ENCODE results near the gene FUT9.

DNA sequence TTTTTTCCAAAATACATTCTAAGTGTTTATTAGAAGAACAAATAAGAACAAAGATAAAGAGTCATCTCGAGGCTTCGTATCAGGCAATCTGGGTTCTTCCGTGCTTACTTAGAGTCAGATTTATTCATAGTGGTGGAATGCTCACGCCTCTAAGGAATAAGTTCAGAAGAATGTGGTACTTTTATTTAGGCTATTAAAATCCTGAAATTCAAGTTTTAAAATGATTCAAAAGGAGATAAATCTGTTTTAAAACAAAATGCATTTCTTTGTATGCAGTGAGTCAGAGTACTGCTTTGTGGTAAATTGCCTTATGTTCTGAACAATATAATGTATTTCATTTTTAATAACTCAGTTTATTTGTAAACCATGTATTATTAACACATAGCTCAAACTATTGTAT, 89.1 kb downstream of the FUT9 start:
- TF ChIP-seq, protein P1, sequence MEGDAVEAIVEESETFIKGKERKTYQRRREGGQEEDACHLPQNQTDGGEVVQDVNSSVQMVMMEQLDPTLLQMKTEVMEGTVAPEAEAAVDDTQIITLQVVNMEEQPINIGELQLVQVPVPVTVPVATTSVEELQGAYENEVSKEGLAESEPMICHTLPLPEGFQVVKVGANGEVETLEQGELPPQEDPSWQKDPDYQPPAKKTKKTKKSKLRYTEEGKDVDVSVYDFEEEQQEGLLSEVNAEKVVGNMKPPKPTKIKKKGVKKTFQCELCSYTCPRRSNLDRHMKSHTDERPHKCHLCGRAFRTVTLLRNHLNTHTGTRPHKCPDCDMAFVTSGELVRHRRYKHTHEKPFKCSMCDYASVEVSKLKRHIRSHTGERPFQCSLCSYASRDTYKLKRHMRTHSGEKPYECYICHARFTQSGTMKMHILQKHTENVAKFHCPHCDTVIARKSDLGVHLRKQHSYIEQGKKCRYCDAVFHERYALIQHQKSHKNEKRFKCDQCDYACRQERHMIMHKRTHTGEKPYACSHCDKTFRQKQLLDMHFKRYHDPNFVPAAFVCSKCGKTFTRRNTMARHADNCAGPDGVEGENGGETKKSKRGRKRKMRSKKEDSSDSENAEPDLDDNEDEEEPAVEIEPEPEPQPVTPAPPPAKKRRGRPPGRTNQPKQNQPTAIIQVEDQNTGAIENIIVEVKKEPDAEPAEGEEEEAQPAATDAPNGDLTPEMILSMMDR (conservative IDR thresholded peaks at IDR 0.05; ENCODE audit: low read length) = no peak
- TF ChIP-seq EZH2phosphoT487 (IDR thresholded peaks at IDR 0.05; ENCODE audit: borderline replicate concordance, low read depth, low read length) = no peak
